Measurements from ENCODE around the gene RAMP3.
"Not testable (repeated sequence)": the region's sequence is repeated elsewhere in the genome, so short reads cannot be mapped to it uniquely, and the experiment has no call there.

Gene RAMP3
- total RNA-seq = 0 to 0.55 (median 0) reads per million in 17 experiments

- DNase-seq = no peak
These were observed at the start of gene RAMP3 for GRCh38 chr7:45157653-45158401. TSS of gene RAMP3 (plus strand) at chr7:45157791. CDS start at chr7:45157829, 38 bp downstream.

- no peak for DNase-seq
These were observed 48.7 kb upstream of the RAMP3 start for GRCh38 chr7:45108863-45109262.

DNA sequence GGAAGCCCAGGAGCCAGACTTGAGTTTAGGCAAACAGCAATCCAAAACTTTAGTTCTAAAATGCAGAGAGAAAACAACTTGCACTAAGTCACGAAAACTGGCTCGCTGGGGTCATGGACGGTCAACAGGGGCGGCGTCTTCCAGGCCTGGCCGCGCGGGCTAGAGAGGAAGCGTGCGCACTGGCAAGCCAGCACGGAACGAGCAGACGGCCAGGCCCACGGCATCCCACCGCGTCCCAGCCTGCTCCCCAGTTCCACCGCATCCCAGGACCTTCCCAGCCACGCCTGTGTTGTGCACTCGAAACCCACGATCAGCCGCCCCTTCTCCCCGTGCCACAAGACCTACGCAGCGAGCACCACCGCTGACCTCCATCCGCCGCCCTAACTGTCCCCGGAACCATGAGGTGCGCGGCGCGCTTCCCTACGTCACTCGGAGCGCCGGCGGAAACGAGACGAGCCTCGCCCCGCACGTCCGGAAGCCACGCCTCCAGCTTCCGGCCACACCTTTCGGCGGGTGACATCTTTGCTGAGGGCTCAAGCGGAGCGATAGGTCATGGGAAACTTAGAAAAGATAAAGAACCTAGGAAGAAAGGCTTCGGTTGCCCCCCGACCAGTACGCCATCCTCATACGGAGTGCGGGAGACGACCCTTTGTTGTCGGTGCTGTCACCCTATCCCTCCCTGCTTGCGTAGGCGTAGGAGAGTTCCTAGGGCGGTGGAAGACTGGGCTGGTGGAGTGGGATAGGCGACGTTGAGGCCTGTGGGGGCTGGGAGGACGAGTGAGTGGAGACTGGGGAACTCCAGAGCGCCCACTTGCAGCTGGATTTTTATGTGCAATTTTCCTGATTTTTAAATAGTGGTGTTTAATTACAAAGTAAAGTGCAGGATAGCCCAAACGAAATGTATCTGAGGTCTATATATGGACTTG is 46.0 kb upstream of the RAMP3 start, which contains the start of gene TBRG4:
Gene TBRG4 (minus strand): TSS at position 400 of the 926 bp plus-strand sequence. CDS start 2,460 bp downstream, outside the sequence.
- DNase-seq = peak; percentile 98 to 99 (median 99)

GRCh38 chr7:45112648-45113047 is 44.9 kb upstream of the RAMP3 start:
- peak in 1 of 4 experiments; percentile 13 for DNase-seq

GRCh38 chr7:45114257-45114656 is 43.3 kb upstream of the RAMP3 start:
- not testable (repeated sequence) for DNase-seq

DNA sequence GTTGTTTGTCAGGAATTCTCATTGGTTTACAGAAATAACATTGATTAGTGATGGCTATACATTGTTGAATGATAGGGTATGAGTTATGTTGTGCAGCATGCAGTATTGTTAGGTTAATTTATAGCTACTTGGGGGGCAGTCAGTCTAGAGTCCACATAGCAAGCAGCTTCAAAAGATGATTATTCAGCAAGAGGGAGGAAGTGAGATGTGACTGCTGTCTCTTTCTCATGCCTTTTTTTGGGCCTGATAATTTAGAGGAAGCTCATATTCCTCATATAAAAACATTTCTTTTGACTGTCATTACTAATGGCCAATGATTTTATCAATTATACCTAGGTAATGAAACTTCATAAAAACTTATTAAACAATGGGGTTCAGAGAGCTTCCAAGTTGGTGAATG is 42.7 kb upstream of the RAMP3 start:
- peak in 3 of 4 experiments; percentile 32 to 61 (median 47) for DNase-seq

- no peak for DNase-seq
These were observed 41.5 kb upstream of the RAMP3 start for GRCh38 chr7:45116048-45116447.

DNA sequence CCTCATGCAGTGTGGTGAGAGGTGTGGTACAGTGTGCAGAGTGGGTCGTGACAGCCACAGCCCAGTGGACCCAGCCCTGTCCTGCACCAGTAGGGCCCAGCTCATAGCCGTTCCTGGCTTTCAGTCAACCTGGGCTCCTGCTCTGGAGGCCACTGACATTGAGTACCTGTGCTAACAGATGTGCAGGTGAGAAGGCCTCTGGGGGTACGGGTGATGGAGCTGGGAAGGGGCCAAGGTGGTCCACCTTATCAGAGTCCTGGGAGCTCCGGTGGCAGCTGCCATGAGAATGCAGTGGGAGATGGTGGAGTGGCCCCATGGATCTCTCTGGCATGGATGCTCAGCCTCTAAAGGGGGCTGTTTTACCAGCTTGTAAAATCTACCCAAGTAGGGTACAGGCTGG is 40.0 kb upstream of the RAMP3 start:
- no peak for DNase-seq

DNA sequence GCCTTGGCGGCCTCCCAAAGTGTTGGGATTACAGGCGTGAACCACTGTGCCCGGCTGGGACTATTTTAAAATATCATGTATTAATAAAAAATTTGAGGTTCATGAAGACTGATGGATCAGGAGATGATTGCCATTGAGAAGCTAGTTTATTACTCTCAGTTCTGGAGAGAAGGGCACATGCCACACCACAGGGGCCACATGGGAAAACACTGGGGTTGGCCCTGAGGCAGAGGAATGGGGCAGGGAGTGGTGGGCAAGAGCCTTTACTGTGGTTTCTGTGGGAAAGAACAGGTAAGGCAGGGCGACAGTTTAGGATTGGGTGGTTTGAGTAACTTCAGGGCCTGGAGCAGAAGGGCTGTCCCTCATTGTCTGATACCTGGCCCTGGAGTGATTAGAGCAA is 39.3 kb upstream of the RAMP3 start:
- no peak for DNase-seq

DNA sequence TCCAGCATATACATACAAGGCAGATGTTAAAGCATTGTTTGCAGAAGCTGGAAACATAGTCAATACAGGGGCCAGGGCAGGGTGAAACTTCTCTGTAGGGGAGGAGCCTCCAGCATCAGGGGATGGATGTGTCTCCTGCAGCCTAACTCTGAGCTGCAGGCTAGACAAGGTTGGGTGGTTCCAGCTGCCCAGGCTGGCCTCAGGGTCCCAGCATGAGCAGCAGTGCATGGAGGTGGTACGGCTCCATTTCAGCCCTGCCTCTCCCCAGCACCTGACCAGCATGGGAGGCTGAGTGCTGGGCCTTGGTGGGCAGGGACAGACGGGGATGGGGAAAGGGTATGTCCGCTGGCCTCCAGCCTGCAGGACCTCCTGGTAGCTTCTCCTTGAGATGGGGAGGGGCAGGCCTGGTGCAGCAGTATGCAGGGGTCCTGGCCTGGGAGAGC is 38.7 kb upstream of the RAMP3 start:
- DNase-seq = no peak

DNA sequence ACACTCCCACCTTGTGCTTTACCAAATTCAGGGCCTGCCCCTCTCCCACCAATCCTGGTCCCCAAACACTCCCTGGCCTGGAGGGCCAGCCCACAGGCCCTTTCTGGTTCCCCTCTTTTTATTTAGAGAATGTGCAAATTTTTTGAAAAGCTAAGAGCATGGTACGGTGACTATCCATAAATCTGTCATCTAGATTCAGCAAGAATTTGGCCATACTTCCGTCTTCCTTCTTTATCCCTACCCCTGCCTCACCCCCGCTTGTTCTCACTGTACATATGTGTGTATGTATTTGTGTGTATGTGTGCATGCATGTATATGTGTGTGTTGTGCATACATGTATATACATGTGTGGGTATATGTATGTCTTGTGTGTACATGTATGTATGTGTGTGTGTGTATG is 38.0 kb upstream of the RAMP3 start:
- DNase-seq = no peak

DNA sequence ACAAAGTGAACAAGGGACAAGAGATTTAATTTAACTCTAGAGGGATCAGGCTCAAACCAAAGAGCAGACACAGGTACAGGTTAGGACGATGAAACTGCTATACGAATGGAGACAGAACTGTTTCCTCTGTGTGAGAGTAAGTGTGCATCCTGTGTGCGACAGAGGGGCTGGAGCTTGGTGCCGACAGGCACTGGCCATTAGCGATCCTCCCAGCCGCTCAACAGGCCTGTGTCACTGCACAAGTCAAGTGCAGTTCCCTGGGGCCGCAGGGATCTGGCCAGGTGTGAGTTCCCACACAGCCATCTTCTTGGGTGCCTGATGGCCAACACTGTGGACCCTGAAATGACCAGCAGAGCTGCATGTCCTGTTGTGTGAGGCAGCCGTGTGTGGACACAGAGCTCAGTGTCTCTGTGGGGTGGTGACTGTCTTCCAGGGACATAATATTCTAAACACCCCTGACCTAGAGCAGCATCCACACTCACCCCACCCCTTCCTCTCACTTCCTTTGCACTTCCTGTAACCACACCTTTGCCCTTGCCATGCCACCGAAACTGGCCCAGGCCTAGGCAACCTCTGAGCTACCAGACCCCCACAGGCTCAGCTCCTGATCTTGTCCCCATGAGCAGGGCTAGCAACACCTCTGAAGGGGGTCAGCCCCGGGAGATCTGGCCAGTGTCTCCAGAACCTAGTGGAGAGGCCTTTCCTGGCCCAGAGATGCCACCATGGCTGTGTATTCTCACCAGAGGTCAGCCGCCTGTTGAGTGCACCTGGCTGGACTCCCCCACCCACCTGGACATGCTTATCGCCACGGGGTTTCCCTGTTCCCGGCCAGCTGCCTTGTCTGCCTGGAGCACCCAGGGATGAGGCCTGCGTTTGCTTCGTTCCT is 34.4 kb upstream of the RAMP3 start:
- no peak for DNase-seq

DNA sequence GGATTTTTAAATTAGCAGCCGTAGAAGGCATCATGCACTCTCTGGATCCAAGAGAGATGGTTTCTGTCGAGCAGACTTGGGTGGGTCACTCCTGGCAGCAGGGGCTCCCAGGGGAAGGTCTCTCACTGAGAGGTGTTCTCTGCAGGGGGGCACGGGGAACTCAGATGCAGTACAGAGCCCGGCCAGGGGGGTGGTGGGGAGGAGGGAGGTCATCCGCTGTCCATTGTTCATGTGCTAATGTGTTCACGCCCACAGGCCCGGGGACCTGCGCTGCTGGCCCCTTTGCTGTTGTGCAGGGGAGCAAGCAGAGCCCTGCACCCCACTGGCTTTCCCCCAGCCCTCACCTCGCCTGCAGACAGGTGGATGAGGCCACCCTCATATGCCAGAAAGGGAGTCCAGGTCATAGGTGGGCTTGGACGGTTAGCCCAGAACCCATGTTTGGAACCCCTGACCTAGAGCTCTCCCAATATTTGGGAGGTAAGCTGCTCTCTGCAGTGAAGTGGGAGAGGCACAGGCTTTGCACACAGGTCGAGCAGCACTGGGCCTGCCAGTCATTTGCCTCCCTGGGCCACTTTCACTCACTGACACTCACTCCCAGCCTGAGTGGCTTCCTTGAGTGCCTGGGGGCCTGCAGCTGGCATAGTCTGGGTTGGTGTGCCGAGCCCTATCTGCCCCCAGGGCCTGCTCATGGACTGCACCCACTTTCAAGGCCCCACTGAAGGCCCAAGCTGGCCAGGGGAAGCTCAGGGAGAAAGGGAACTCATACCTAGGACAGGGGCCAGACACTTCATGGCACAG is 33.5 kb upstream of the RAMP3 start:
- DNase-seq = no peak

- DNase-seq = no peak
These were observed 32.2 kb upstream of the RAMP3 start for GRCh38 chr7:45125193-45125904.

GRCh38 chr7:45126201-45126600 is 31.4 kb upstream of the RAMP3 start:
- no peak for DNase-seq

DNA sequence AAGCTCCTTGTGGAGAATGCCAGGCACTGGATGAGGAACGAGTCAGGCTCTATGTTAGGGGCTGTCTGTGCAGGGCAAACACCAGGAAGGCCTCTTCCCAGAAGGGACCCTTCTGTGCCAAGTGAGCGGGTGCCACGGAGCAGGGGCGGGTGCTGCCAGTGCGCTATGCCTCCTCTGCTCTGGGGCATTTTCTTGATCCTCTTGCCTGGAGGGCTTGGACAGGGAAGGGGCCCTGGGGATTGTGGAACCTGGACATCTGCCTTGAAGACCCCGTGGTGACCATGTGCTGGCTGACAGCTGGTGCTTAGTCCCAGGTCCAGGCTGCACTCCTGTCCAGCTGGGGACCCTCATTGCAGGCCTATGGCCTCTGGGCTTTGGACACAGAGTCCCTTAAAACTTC is 30.7 kb upstream of the RAMP3 start:
- DNase-seq = no peak

- DNase-seq = no peak
These were observed 28.3 kb upstream of the RAMP3 start for GRCh38 chr7:45129181-45129800.

DNA sequence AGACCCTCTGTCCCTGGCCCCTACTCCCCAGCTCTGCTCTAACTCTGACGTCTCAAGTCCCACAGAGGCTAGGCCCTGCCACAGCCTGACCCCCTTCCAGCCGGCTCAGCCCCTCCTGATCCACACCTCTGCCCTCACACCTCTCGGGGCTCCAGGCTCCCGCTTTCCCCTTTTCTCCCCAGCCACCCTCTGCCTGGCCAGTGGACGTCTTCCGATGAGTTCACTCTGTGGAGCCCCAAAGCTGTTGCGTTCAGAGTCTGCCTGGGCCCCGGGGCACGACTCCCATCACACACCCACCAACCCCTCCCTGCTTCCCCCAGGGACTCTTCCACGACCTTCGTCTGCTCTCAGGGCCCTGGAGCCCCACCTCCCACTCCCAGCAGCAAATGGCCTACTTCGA is 27.7 kb upstream of the RAMP3 start:
- DNase-seq = no peak

DNA sequence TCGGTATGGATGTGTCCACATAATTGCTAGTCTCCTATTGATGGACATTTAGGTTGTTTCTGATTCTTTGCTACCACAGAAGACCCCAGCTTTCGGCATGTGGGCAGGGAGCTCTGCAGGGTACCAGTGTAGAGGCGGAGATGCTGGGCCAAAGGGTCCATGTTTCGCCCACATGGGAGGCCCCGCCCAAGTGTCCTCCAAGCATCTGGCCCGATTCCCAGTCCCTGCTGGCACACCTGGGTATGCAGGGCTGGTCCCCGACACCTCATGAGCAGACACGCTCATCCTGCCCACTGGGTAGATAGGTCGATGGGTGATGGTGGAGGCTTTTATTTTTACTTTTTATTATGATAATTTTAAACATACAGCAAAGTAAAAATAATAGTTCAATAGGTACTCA is 26.7 kb upstream of the RAMP3 start:
- no peak for DNase-seq

DNA sequence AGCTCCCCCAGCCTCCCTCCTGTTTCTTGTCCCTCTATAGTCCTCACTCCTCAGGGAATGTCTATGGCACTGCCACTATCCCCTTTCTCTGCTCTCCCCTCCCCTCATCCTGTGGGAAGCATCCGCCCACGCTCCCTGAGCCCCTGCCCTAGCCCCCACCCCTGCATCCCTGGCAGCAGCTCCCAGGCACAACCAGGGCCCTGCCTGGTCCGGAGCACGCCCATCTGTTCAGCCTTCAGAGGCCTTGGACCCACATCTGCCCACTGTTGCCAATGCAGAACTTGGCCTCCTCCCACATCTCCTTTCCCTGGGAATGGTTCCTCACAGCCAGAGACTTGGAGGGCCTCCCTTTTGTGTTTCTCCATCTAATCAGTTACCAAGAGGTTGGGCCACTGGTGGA is 25.7 kb upstream of the RAMP3 start:
- peak in 2 of 4 experiments; percentile 20 to 33 for DNase-seq

Data from suppressor macrophage (primary cell).